GM19035 (cell line): ENCODE results near the gene FLRT1.

Experiments used
- ATAC-seq: cut with Tn5 transposase; IDR thresholded peaks from one replicate; pipeline ENCODE4 v1.9.1; 2021; ENCODE audit not compliant: unreplicated experiment

The FLRT1 gene

DNA sequence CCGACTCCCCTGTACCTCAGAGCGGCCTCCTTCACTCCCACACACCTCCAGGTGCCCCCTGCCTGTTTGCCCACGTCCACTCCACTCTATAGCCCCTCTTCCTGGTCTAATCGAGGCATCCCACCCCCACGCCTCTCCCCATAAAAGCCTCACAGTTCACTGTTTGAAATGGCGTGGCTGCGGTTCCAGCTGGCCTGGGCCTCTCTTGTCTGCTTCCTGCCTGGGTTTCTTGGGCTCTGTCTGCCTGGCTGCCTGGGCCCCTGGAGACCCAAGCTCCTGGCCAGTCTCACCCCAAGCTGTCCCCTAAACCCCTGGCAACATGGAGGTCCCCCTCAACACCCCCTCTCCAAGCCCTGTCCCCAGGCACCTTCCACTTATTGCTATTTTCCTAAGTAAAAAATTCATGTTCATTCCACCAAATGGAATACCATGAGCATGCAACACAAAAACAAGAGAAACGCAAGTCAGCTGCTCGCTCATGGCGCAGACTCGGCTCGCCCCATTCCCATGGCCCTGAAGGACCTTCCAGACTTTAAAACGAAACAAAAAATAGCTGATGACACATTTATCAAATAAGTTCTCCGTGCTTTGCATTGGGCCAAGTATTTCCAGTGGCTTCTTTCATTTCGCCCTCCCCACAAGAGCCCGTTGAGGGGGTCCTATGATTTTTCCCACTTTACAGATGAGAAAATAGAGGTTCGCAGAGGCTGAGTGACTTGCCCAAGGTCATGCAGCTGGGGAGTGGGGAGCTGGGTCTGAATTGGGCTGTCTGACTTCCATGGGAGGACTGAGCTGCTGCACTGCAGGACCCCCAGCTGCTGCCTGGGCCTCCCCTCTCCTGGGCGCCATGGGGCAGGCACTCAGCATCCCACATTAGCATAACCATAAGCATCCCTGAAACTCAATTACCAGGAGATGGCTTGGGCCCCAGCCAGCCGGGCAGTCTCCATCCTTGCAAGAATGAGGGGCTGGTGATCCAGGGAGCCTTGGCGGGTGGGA is 11.7 kb upstream of the FLRT1 start:
- no peak for ATAC-seq

DNA sequence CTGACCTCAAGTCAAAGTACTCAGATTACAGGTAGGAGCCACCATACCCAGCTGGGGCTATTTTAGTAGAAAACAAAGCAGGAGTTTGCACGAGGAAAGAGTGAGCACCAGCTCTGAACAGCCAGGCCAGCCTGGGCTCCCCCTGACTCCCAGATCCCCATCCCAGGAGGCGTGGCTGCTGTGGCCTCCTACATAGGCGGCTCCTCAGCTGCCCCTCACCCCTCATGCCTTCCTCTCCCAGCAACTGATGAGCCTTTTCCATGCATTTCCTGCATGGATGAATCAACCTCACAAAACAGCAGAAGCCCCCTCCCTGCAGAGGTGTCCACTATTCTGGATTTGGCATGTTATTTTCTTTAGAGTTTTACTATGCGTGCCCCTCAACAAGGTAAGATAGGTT is 10.5 kb upstream of the FLRT1 start:
- ATAC-seq = no peak

DNA sequence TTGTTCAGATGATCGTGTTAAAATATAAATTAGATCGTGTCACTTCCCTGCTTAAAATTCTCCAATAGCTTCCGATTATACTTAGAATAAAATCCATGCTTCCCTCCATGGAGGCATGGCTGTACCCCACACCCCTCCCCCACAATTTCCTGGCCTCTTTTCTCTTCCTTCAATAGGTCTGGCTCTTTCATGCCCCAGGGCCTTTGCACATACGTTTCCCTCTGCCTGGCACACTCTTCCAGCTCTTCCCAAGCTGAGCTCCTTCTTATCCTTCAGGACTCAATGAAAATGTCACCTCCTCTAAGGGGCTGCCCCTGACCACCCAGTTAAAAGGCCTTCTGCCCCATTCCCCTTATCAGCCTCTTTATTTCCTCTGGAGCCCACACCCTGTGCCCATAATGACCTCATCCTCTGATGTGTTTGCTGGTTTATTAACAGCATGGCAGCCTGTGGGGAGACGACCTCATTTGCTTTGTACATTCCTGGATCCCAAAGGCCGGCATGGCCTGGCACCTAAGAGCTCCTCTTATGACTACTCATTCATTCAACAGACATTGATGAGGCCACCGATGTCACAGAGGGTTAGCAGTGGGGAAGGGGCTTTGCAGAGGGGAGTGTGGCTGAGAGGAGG is 9.0 kb upstream of the FLRT1 start:
- ATAC-seq = no peak

DNA sequence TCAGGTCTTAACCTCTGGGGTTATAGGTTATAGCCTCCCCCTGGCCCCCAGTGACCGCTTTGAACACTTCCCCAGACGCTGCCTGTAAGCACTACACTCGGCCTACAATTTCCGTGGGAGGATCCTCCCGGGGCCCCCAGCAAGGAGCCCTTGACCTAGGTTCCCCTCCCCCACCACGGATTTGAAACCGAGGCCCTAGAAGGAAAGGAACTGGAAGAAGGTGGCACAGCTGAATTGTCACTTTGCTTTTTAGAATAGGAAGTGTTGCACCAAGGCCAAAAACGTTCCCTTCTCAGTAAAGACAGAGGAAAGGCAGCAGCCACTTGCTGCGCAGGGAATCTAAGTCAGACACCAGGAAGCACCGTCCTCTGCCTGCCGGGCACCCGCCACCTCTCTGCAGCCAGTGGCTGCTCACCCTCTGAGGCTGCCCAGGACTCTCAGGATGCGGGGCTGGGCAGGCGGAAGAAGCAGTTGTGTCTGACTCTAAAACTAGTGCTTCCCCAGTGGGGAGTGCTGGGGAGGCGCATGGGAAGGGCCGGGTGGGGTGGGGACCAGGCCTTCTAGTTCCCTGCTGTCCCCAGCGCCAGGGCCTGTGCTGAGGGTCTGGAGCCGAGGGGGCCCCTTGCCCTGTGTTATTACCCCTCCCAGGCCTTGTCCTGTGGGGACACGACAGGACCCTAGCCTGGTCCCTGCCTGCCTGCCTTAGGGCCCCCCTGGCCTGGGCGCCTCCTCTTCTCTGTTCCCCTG is 7.9 kb upstream of the FLRT1 start:
- no peak for ATAC-seq

DNA sequence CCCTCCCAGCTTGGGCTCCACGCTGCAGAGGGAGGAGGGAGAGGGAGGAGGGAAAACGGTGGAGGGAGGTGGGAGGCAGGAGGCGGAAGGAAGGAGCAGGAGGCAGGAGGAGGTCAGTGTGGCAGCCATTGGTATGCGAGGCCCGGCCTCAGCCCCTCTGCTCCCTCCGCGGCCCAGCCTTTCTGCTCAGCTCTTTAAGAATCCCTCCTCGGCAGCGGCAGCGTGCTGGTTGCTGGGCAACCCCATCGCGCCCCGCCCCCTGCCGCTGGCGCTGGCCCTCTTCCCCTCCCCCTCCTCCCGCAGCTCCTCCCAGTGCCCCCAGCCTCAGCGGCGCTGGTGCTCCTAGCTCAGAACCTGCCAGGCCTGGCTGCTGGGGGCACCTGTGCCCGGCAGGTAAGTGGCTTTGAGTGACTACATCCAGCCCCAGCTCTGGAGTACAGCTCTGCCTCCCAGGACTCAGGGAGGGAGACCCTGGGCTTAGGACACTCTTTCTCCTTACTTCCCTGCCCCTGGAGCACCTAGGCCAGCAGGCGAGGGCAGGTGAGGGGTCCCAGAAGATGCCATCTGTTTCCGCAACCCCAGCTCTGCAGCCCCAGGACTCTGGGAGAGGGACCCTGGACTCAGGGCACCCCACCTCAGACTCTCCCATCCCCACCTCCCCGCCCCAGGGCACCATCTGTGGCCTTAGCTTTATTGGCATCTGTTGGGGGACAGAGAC is 7.2 kb upstream of the FLRT1 start:
- no peak for ATAC-seq

DNA sequence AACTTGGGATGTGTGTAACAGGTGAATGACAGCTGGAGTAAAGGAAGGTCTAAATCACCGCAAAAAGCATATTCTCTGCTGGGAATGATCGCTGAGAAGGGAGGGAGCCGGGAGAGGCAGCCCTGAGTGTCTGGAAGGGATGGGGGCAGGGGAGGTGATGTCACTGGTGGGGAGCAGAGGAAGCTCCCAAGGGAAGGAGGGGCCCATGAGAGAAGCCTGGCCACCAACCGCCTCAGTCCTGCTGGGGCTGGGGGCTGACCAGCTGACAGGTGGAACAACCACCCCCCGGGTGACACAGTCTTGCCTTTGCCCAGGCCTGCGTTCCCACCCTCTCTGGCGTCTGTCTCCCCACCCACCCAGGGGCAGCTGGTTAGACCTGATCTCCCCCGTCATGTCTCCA is 6.0 kb upstream of the FLRT1 start:
- ATAC-seq = no peak

DNA sequence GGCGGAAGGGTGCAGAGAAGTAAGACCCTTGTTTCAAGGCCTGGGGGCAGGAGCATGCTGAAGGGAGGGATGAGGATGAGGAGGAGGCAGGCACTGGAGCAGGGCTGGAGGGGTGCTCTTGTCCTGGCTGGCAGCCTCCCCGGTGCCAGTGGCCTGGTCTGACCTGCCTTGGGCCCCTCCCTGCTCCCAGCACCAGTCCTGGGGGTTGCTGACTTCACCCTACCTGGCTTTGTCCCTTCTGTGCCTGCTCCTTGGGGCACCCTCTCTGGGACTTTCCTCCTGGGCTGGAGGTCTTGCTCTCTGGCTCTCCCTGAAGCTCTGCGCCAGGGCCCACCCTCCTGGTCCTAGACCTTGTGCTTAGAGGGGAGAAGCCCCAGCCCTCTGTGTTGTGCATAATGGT is 4.7 kb upstream of the FLRT1 start:
- no peak for ATAC-seq

DNA sequence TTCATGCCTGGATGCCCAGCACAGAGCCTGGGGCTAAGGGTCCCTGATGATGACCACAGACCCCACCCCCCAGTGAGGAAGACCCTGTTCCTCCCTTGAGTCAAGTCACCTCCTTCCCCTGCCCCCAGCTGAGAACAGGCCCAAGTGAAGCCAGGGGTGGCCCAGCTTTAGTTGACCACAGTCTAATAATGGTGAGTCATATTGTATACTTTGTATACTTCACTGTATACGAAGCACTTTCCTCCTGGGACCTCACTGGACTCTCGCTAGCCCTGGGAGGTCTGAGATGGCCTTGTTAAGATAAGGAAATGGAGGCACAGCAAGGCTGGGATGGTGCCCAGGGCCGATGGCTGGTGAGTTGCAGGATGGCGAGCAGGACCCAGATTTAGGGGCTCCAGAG is 3.7 kb upstream of the FLRT1 start:
- no peak for ATAC-seq

DNA sequence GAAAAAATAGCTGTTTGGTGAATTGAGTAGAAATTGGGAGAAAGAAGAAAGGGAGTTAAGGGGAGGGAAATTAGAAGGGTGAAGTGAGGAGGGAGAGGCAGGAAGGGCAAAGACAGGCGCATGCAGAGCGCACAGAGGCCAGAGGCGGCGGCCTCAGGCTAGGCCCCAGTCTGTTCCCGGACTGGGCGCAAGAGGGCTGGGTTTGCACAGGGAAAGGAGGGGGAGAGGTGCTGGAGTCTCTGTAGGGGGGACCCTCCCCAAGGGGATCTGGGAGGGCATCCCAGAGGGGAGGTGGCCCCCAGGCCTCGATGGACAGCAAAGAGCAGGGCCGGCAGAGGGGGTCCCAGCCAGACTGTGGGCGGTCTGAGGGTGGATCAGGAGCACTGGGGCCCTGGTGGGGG is 1.3 kb upstream of the FLRT1 start:
- no peak for ATAC-seq

DNA sequence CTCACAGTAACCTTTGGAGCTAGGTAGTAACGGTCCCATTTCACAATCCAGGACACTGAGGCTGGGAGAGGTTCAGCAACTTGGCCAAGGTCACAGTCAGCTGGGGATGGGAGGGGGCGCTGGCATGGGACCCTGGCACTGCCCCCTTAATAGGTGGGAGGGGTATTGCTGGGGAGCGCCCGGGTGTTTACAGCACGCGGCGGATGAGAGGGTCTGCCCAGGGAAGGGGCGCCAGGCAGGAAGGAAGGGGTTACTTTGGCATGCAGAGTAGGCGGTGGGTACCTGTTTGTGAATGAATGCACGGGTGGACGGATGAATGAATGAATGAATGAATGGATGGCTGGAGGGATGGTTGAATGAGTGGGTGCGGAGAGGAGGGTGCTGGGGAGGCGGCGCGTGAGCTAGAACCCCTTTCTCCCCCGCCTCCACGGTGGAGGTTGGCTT is 628 bp upstream of the FLRT1 start:
- no peak for ATAC-seq

DNA sequence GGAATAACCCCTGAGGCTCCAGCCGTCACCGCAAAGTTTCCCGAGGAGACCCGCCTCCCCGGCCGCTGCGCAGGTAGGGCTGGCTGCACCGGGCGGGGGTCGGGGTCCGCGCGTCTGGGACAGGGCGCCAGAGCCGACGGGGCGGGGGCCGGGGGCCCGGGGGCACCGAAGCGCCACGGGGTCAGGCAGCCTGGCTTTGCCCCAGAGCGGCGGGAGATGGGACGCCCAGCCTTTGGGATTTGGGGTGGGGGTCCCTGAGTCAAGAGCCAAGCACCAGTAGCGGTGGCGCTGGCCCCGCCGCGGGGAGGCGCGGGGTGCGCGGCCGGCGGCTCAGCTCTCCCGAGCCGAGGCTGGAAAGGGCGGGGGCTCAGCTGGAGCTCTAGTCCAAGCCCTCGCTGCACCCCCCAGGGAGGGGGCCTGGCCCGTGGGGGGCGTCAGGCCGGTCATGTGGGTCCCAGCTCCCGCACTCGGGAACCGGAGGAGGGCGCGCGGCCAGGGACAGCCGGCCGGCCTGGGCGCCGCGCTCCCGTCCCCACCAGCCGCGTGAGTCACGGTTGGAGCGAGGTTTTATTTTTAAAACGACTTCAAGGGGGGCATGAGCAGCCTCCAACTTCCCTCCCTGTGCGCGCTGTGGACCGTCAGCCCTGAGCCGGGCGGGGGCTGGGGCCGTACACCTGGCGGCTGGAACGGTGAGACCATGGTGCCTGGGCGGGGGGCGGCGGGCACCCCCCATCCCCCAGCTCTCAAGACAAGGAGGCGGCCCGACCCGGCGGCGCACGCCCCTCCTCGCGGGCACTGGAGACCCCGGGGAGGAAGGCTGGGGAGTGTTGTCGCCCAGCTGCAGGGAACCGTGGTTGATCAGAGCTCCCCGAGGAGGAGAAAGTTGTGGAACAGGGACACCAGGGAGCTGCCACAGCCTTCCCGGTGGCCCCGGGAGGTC is 626 bp downstream of the FLRT1 start:
- ATAC-seq = no peak

DNA sequence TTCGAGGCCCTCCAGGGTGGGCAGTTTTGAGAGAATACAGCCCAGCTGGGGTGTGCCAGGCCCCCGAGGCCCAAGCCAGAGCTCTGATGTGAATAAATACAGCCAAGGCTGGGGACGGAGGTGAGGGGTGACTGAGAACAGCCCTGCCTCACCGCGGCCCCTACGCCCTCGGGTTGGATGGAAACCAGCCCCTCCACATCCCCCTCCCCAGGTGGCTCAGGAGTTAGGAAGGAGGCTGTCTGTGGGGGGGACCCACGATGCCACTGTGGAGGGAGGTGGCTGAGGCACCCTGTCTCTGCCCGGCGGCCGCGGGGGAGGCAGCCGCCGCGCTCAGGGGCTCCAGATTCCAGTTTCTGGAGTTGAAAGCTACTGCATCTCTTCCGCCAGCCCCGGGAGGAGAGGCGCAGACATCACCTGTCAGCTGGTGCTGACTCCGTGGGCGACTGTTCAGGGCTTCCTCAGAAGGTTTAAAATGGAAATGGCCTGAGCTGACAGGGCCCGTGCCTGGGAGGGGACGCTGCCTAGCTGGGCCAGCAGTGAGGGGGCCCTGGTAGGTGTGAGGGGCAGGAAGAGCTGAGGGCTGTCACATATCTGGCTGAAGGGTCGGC is 1.4 kb downstream of the FLRT1 start:
- ATAC-seq = no peak

DNA sequence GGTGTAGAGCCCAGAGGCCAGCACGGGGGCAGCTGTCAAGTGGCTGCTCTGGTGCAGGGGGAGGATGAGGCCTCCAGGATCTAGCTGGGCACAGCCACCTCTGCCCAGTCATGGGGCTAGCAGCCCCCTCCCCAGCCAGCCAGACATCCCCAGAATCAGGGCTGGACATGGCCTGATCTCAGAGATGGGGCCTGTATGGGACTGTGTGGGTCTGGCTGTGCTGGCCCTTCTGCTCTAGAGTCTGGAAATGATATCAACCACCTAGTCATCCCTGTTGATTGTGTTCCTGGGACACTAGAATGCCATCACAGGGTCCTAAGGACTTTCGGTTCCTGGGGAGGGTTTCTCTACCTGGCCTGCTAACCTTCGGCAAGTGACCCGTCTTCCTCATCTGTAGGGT is 2.8 kb downstream of the FLRT1 start:
- no peak for ATAC-seq

DNA sequence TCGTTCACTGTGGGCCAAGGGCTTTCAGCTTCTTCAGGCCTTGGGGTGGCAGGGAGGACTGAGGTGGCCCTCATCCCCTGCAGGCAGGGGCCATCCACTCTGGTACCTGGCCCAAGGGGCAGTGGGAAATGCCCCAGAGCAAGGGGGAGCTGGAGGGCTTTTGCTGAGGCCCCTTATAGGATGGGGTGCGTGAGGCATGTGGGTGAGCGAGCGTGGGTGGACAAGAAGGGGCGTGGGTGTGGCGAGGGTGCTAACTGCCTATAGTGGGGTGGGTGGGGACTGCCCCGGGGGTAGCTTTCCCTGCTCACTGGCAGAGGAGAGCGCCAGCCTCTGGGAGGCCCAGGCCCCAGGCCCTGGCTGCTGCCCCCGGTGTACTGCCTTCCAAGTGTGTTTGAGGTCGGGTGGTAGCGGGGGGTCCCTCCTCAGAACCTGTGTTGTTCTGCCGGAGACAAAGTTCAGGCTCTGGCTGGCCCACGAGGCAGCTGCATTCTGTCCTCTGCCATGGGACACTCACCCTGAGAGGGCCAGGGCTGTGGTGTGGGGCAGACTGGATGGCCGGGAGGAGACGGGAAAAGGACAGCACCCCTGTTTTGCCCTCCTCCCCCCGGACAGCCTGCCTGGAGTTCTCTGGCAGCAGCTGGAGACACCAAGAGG is 3.4 kb downstream of the FLRT1 start:
- no peak for ATAC-seq

DNA sequence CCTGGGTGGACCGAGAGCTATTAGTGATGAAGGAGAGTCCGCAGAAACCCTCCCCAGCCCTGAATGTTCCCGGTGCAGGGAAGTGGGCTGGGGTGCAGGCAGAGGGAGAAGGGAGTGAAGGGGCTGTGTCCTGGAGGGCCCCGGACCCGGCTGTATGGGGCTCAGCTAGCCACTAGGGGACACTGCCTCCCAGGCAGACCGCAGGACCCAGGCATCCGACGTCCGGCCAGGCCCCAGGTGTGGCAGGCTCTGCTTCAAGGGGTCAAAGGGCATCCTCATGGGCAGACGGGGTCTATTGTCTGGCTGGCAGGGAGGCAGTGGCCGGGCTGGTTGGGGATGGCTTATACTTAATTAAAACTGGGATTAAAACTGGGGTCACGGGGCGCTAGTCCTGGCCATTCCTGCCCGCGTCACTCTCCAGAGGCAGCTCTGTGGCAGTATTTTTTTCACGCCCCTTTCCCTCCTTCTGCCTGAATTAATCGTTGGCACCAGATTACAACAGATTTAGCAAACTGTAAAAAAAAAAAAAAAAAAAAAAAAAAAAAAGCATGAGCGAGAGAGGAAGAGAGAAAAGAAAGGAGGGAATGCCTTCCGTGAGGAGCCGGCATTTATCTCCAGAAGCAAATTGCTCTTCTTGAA is 5.1 kb downstream of the FLRT1 start:
- no peak for ATAC-seq

DNA sequence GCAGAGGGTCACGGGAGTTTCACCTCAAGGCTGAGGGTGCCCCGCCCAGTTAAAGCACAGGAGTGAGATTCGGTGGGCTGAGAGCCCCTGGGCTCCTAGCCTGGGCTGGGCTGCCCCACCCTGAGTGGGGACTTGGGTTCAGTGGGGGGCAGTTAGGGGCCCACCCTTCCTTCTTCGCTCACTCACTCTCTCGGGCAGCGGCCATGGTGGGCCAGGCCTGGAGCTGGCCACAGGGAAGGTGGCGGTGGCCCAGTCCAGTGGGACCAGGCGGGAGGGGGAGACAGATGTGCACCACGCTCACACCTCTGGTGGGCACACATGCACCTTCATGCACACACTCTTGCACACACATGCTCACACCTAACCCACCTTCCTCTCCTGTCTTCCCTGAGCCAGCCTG is 6.1 kb downstream of the FLRT1 start:
- no peak for ATAC-seq

DNA sequence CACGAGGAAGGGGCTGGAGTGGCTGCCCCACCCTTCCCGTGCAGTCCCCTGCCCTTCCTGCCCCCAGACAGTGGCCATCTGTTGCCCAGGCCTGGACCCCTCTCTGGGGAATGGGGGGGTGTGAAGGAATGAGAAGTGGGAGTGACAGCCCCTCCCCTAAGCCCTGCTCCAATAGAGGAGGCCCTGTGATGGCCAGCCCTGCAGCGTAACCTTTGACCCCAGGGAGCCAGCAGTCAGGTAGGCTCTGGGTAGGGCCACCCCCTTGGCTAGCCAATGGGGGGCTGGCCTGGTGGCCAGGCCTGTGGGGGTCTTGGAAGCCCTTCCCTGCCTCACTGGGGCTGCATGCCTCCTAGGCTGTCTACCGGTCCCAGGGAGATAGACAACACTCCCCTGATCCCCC is 6.6 kb downstream of the FLRT1 start:
- no peak for ATAC-seq

DNA sequence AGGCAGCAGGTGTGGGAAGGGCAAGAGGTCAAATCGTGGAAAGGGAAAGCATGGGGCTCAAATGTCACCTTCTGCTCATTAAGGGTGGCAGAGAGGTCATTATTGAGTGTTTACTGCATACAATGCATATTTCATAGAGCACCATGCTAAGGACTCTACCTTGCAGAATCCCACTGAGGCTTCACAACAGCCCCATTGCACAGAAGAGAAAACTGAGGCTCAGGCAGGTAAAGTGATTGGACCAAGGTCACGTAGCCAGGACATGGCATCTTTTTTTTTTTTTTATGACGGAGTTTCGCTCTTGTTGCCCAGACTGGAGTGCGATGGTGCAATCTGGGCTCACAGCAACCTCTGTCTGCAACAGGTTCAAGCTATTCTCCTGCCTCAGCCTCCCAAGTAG is 7.8 kb downstream of the FLRT1 start:
- no peak for ATAC-seq
